Measurements from ENCODE around the gene PDE4D.

DNA sequence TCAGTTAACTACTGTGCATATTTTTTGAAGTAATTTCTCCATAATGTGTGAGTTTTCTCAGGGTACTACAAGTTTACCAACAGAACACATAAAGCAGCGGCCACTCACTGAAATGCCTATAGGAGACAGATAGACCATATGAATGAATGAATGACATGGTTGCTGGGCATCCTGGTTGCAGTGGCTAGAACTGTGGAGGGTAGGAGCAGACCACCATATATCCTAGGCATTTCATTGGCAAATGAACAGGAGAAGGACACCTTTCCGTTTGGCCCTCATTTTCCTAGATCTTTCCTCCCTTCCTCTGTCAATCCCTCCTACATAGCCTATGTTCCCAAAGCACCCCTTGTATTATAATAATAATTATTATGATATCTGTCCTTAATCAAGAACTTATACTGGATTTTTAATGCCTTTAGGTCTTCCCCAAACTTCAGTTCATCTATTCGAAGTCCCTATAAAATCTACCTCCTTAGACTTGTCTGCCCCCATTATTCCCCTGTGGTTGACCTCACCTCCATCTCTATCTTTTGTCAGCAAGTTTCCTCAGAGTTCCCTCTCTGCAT, 838.5 kb downstream of the PDE4D start:
- TF ChIP-seq, protein P1, sequence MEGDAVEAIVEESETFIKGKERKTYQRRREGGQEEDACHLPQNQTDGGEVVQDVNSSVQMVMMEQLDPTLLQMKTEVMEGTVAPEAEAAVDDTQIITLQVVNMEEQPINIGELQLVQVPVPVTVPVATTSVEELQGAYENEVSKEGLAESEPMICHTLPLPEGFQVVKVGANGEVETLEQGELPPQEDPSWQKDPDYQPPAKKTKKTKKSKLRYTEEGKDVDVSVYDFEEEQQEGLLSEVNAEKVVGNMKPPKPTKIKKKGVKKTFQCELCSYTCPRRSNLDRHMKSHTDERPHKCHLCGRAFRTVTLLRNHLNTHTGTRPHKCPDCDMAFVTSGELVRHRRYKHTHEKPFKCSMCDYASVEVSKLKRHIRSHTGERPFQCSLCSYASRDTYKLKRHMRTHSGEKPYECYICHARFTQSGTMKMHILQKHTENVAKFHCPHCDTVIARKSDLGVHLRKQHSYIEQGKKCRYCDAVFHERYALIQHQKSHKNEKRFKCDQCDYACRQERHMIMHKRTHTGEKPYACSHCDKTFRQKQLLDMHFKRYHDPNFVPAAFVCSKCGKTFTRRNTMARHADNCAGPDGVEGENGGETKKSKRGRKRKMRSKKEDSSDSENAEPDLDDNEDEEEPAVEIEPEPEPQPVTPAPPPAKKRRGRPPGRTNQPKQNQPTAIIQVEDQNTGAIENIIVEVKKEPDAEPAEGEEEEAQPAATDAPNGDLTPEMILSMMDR (IDR thresholded peaks at IDR 0.05): no peak
- no peak for TF ChIP-seq POLR2A (IDR thresholded peaks at IDR 0.05)
